KOPT-K1 (cell line): ENCODE data around the gene NTN1.

Source experiments
- H3K27ac ChIP-seq: fragments of 200-600 bp; sonication (generic); 2 replicates; pipeline ENCODE4 v1.5.1; 2016; ENCODE audit warnings: antibody characterized with exemption, mild to moderate bottlenecking, low read depth, low read length; ENCODE audit not compliant: poor library complexity, severe bottlenecking
- H3K36me3 ChIP-seq: fragments of 200-600 bp; sonication (generic); 2 replicates; pipeline ENCODE4 v1.5.1; 2017; ENCODE audit warnings: antibody characterized with exemption, mild to moderate bottlenecking, low read length, moderate library complexity; ENCODE audit not compliant: insufficient read depth
- H3K9me3 ChIP-seq: fragments of 200-600 bp; sonication (generic); 2 replicates; pipeline ENCODE4 v1.5.1; 2017; ENCODE audit warnings: antibody characterized with exemption, low read length, mild to moderate bottlenecking; ENCODE audit not compliant: insufficient read depth, poor library complexity, severe bottlenecking

NTN1 gene

DNA sequence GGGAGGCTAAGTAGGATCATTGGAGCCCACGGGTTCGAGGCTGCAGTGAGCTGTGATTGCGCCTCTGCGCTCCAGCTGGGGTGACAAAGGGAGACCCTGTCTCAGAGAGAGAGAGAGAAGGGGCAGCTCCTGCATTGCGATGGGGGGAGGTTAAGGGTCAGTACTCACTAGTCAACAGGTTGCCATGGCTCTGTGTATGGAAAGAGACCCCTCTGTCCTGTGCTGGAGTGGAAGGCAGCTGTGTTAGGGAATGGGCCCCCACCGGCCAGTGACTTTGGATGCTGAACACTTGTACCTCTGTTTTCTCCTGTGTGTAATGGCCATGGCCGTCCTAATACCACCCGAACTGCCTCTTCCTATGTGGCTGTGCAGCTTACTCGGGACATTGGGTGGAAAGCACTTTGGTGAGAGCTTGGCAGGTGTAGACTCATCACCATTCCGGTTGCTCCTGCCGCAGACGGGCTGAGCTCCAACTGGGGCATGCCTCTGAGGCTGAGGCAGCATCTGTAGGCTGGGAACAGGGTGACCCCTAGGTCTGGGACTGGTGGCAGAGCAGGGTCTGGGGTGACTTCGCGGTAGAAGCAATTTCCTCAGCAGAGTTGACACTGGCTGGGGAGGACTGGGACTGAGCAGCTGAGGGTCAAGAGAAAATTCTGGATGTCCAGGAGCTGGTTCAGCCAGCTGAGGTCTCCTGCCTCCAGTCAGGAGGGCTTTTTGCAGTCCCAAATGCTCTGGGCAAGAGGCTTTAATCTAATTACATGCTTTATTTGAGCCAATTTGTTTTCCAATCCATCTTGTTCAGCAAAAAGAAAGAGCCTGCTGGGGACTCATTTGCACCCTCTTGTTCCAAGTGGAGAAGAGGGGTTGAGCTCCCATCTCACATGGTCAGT lies 184.5 kb downstream of the NTN1 start:
- Histone ChIP-seq H3K9me3 (no peaks in the 10 kb centered on the region), H3K27ac (no peak overlapping the region), H3K36me3 (no peaks in the 10 kb centered on the region)

DNA sequence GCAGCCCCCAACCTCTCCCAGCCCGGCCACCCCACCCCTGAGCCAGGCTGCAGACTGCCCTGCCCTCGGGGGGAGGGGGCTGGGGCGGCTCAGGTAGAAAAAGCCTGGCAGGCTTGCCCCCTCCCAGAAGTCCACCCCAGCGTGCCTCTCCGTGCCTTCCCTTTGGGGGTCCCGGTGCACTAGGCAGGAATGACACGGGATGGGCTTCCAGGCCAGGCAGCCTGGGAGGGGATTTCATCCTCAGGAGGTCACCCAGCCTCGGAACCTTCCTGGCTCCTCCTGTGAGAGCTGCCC lies 185.0 kb downstream of the NTN1 start:
- no peaks in the 10 kb centered on the region for H3K9me3 ChIP-seq
- no peaks in the 10 kb centered on the region for H3K36me3 ChIP-seq
- no peak overlapping the region for H3K27ac ChIP-seq

DNA sequence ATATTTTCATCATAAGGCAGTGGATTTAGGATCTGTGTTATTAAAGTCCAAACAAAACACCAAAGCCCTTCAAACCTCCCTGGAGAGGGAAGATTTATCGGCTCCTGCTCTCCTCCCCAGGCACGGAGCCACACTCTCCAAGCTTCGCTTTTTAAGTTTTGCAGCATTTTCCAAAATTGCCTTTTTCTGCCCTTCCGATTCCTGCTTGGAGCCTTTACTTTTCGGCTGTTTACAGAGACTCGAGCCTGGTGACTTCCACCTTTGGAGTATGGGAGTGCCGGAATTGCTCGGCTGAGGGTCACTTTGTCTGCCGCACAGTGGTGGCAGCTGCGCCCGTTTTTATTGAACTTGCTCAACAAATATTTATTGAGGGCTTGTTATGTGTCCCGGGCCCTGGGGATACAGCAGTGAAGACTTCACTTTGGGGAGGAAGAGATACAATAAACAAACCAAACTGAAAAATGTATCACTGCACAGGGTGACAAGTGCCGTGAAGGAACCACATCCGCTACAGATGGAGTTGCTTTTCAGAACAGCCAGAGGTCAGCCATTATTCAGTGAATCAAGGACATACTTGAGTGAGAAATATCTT lies 185.5 kb downstream of the NTN1 start:
- no peak overlapping the region for H3K27ac ChIP-seq
- no peaks in the 10 kb centered on the region for H3K9me3 ChIP-seq
- no peaks in the 10 kb centered on the region for H3K36me3 ChIP-seq

DNA sequence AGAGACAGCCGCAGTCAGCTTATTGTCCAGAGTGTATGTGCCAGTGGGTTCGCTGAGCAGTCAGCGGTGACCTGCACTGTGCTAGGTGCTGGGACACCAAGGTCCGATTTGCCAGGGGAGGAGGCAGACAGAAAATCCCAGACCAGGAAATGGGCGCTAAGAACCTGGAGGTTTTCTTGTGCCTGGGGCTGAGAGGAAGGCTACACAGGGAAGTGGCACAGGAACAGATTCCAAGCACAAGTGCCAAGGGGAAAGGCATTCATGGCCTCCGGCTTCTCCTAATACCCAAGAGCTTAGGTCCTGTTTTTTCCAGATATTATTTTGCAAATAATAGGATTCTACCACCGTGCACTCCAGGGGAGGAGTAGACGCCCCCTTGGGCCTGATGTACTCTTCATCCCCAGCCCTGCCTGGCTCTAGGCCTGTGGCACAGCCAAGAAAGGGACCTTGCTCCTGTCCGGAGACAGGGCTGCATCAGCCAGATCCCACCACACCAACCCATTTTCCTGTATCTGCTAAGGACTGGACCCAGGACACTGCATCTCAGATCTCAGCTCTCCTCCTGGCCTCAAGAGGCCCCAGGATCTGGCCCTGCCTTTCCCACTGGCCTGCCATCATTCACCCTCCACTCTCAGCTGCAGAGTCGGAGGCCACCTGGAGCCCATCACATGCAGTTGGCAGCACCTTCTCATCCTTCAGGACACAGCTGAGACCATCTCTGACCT lies 187.2 kb downstream of the NTN1 start:
- Histone ChIP-seq H3K36me3 (no peaks in the 10 kb centered on the region), H3K27ac (no peak overlapping the region), H3K9me3 (no peaks in the 10 kb centered on the region)

DNA sequence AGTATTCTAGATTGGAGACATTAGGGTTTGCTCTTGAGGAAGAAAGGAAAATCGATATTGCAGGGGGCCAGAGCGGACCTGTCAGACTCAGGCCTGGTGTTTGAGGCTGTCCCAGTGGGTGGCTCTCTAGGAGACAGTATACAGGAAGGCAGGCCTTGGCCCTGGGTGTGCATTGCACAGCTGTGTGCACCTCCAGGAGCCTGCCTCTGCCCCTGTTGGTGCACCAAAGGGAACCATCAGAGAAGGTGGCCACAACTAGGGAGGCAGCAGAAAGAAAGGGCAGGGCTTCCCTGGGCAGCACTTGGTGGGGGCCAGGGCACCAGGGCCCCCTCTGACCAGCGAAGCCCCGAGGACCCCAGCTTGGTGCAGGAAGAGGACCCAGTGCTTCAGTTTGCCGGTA lies 188.0 kb downstream of the NTN1 start:
- H3K9me3 ChIP-seq = no peaks in the 10 kb centered on the region
- no peaks in the 10 kb centered on the region for H3K36me3 ChIP-seq

DNA sequence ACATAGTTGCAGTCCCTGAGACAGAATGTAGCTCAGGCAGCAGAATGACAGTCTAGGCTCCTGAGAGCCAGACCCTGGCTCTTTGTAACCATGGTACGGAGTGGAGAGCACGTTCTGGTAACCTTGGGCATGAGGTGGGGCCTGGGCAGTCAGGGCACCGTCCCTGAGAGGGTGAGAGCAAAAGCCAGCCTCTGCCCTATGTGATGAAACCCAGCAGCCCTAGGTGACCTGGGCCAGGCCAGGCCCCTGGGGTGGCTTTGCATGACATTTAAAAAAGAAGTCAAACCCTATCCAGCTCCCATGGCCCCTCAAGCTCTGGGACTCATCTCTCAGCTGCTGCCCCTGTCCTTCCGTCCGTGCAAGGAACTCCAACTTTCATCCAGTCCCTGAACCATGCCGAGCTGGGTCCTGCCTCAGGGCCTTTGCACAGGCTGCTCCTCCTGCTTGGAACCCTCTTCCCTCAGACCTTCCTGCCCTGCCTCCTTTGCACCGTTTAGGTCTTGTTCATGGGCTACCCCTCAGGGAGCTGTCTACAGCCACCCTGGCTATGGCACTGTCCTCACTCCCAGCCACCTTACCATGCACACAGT lies 188.6 kb downstream of the NTN1 start:
- peaks cover 2% of the 10 kb centered on the region for H3K9me3 ChIP-seq
- no peaks in the 10 kb centered on the region for H3K36me3 ChIP-seq
- H3K27ac ChIP-seq = no peak overlapping the region

More for the DNA sequence above, 188.0 kb downstream of the NTN1 start:
- H3K27ac ChIP-seq = no peak overlapping the region

DNA sequence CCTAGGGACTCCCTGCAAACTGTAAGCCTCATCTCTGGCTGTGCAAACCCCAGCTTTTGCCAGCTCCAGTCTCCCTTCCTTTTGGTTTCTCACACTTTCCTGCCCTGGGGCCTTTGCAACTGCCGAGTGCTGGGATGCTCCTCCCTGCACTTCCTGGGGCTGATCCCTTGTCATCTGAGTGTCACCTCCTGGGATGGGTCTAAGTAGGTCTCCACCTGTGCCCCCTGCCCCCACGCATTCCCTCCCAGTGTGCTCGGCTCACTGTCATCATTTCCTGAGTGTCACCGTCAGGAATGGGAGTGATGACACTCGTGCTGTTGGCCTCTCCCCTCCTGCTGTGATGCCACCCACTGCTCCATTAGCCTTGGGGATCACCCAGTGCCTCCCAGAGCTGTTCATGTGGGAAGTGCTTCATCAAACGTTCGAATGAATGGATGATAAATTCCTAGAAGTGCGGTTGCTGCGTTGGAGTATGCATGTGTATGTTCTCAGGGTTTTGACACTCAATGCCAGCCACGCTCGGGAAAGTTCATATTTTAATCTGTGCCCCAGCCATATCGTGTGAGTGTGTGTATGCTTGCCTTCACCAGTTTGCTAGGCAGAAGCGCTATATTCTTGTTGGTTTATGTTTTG lies 189.9 kb downstream of the NTN1 start:
- Histone ChIP-seq H3K27ac (no peak overlapping the region), H3K9me3 (peaks cover 15% of the 10 kb centered on the region), H3K36me3 (no peaks in the 10 kb centered on the region)

DNA sequence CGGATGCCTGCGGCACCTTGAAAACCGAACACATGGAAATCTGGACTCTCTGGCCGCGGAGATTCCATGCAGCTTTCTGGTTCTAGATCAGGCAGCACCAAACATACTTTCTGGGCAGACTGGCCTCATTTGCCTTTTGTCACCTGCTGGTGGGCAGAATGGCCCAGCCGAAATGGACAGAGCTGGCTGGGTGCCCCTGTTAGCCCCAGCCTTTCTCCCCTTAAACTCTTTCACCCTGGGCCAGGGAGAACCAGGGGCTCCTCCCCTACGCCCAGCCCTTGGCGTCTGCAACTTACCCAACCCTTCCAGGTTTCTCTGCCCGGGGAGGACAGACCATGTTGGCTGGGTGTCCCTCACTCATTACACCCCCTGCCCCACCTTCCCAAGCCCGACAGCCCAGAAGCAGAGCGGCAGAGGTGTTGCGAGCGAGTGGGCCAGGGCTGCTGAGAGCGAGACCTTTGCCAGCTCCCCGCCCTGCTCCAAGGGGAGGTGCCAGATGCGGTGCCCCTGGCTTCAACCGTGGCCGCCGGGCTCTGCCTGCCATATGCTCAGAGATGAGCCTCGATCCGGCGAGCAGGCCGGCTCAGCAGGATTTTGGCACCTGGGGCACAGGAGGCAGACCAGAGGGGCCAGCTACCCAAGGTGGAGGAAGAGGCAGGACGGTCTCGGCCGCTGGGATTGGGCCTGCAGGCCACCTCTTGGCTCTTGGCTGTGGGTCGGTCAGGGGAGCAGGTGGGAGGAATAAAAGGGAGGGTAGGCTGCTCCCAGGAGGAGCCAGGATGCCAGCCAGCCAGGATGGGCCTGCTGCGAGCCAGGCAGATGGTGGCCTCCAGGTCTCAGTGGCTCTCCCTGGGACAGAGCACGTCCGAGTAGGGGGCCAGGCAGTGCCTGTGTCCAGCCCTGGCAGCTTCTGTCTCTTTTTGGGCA lies 191.3 kb downstream of the NTN1 start:
- Histone ChIP-seq H3K9me3 (peaks cover 27% of the 10 kb centered on the region), H3K27ac (no peak overlapping the region), H3K36me3 (no peaks in the 10 kb centered on the region)

DNA sequence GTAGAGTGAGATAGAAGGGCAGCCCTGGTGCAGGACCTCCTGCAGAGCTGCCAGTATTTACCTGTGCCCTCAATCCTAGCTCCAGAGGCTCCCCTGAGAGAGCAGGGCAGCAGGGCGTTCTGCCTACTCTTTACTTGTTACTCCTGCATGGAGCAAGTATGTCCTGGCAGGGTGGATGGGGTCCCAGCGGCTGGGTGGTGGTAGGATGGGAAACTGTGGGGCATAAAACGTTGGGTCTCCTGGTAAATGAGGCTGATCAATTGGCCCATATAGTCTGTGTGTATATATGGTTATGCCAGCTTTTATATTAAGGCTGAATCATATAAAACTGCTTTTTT lies 192.0 kb downstream of the NTN1 start:
- no peaks in the 10 kb centered on the region for H3K36me3 ChIP-seq
- no peak overlapping the region for H3K27ac ChIP-seq
- peaks cover 27% of the 10 kb centered on the region for H3K9me3 ChIP-seq

DNA sequence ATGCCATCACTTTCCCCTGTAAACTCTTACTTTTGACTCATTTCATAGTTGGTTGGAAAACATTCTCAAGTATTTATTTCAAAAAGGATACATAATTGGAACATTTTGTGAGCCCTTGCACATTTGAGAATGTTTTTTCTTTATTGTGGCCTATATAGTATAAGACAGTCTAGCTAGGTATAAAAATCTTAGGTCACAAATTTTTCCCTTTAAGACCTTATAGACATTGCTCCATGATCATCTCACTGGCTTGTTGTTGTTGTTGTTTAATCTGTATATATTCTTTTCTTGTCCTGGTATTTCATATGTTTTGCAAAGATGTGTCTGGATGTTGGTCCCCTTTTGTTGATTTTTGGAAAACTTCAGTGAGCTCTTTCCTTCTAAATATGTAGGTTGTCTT lies 194.2 kb downstream of the NTN1 start:
- no peak overlapping the region for H3K27ac ChIP-seq
- H3K36me3 ChIP-seq = no peaks in the 10 kb centered on the region
- H3K9me3 ChIP-seq = peaks cover 27% of the 10 kb centered on the region

DNA sequence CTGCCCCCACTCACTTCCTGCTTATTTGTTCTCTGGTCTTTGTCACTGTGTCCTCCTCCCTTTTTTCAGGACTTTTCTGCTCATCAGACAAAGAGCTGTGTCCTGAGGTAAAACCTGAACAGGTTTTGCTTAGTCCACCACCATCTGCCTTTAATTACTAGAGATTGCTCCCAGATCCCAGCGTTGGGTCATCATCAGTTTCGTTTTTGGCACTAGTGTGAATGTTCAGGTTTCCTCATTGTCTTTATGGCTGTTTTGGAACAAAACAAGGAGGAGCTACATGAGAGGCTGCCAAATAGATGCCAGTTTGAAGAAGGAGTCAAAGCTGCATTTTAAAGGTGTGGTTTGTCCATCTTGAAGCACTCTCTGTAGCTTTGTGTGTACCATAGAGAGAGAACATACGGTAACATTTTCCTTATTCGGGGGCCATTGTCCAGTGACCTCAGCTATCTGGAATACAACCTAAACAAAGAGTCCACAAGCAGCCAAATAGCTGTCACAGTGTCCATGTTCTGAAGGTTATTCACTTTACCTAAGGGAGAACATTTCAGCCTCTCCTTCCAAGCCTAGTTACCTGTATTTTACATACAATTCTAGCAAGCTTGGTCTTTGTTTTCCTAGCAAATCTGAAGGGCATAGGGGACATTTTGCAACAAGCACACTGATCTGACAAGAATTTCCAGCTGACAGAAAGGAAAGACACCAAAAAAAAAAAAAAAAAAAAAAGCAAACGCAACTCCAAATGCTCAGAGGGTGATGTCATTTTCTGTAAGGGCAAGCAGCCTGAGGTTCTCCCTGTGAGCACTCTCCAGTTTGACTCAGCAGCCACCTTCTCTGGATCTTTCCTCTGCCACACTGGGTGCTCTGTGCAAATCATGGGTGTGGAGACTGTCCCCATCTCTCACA lies 196.1 kb downstream of the NTN1 start:
- Histone ChIP-seq H3K27ac (no peak overlapping the region), H3K36me3 (no peaks in the 10 kb centered on the region)

DNA sequence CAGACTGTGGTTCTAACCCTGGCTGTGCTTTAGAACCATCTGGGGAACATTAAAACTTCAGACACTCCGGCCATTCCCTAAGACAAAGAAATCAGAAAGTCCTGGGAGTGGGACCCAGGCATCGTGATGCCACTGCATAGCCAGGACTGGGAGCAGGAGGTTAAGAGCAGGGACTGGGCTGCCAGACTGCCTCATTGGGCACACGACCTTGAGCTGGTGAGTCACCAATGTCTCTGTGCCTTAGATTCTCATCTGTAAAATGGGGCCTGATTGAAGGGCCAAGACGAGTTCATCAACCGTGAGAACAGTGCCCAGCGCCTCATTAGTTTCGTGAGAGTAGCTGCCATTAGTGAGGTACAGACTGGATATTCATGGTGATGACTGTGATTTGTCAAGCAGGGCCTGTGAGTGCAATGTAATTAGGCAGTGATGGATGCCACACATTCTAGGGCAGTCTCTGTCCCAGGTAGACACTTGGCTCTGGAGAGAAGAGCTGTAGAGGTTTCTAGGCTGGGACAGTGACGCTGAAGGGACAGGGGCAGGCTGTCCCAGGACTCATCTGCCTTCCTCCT lies 196.8 kb downstream of the NTN1 start:
- no peaks in the 10 kb centered on the region for H3K36me3 ChIP-seq
- H3K27ac ChIP-seq = no peak overlapping the region
- H3K9me3 ChIP-seq = peaks cover 27% of the 10 kb centered on the region

More for the DNA sequence above, 196.1 kb downstream of the NTN1 start:
- H3K9me3 ChIP-seq = peaks cover 27% of the 10 kb centered on the region

DNA sequence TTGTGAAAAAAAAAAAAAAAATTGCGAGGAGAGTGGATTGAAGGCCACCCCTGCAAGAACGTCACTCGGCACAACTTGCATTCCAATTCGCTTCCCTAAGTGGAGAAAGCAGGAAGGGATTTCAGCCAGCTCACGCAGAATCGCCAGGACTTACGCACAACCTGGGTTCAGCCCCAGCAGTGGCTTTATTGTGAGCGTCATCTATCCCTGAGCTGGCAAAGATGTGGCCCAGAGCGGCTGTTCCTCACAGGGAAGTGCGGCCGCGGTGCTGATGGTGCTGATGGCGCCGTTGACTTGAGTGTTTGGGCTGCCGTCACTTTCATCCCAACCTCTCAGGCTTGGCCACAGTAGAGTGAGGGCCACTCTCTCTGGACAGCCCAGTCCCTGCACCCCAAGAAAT lies 197.6 kb downstream of the NTN1 start:
- Histone ChIP-seq H3K27ac (no peak overlapping the region), H3K36me3 (no peaks in the 10 kb centered on the region), H3K9me3 (peaks cover 27% of the 10 kb centered on the region)
